Astrocyte (in vitro differentiated cells and primary cell): ENCODE results near the gene MGAT5. TPM values are rescaled to one million over a fixed set of nuclear protein-coding genes. Genes with fewer than 3 reads are reported as not detected.

Source experiments
- DNase-seq: peaks from one replicate; pipeline ENCODE4 v3.0.0-alpha.2; 2010; ENCODE audit warnings: low read depth
- FAIRE-seq: peaks from 2 replicates; lab custom pipeline; 2011; peaks lifted over from hg19 to GRCh38; lab: Jason Lieb, UNC
- H2AFZ ChIP-seq: 2 replicates; pipeline ENCODE4 v1.6.0; 2012; ENCODE audit warnings: low read depth, low read length, inconsistent platforms
- H3K27ac ChIP-seq: 2 replicates; pipeline ENCODE4 v1.5.1; 2011; ENCODE audit warnings: low read depth, low read length, inconsistent platforms
- H3K27me3 ChIP-seq: 2 replicates; pipeline ENCODE4 v1.6.0; 2011; ENCODE audit warnings: low read length, inconsistent platforms; ENCODE audit not compliant: insufficient read depth
- H3K36me3 ChIP-seq: 2 replicates; pipeline ENCODE4 v1.5.1; 2011; ENCODE audit warnings: low read length, inconsistent platforms; ENCODE audit not compliant: insufficient read depth
- H3K4me1 ChIP-seq: 2 replicates; pipeline ENCODE4 v1.5.1; 2011; ENCODE audit warnings: low read length, inconsistent platforms; ENCODE audit not compliant: insufficient read depth
- H3K4me2 ChIP-seq: 2 replicates; pipeline ENCODE4 v1.6.0; 2012; ENCODE audit warnings: low read length, inconsistent platforms
- H3K4me3 ChIP-seq: 2 replicates; pipeline ENCODE4 v1.5.1; 2011; ENCODE audit warnings: low read depth, mild to moderate bottlenecking, low read length, inconsistent platforms; ENCODE audit not compliant: insufficient read depth
- H3K79me2 ChIP-seq: 2 replicates; pipeline ENCODE4 v1.6.0; 2012; ENCODE audit warnings: mild to moderate bottlenecking, low read length, inconsistent platforms; ENCODE audit not compliant: insufficient read depth
- H3K9ac ChIP-seq: 2 replicates; pipeline ENCODE4 v1.6.0; 2012; ENCODE audit warnings: mild to moderate bottlenecking, low read length, inconsistent platforms
- H3K9me3 ChIP-seq: 2 replicates; pipeline ENCODE4 v1.5.1; 2012; ENCODE audit warnings: low read depth, mild to moderate bottlenecking, low read length, inconsistent platforms; ENCODE audit not compliant: insufficient read depth
- H4K20me1 ChIP-seq: 2 replicates; pipeline ENCODE4 v1.6.0; 2012; ENCODE audit warnings: low read length, inconsistent platforms; ENCODE audit not compliant: insufficient read depth
- H3K27ac Mint-ChIP-seq: one replicate; pipeline ENCODE4 v1.8.0; 2021; ENCODE audit warnings: mild to moderate bottlenecking, mixed read lengths; ENCODE audit not compliant: unreplicated experiment
- H3K27me3 Mint-ChIP-seq: one replicate; pipeline ENCODE4 v1.8.0; 2021; ENCODE audit warnings: low read depth, mixed read lengths; ENCODE audit not compliant: unreplicated experiment
- H3K36me3 Mint-ChIP-seq: one replicate; pipeline ENCODE4 v1.8.0; 2021; ENCODE audit warnings: low read depth, mixed read lengths; ENCODE audit not compliant: unreplicated experiment
- H3K4me1 Mint-ChIP-seq: one replicate; pipeline ENCODE4 v1.8.0; 2021; ENCODE audit warnings: low read depth, mixed read lengths; ENCODE audit not compliant: unreplicated experiment
- H3K4me3 Mint-ChIP-seq: one replicate; pipeline ENCODE4 v1.8.0; 2021; ENCODE audit warnings: mild to moderate bottlenecking, moderate library complexity, mixed read lengths; ENCODE audit not compliant: unreplicated experiment
- H3K9me3 Mint-ChIP-seq: one replicate; pipeline ENCODE4 v1.8.0; 2021; ENCODE audit warnings: mild to moderate bottlenecking, mixed read lengths; ENCODE audit not compliant: unreplicated experiment
- EZH2 ChIP-seq: IDR thresholded peaks from 2 replicates; pipeline ENCODE4 v1.6.1; 2012; ENCODE audit warnings: mild to moderate bottlenecking, low read length, inconsistent platforms; ENCODE audit not compliant: insufficient read depth
- total RNA-seq: library from RNA; stranded (reverse); gene quantifications from 2 replicates; pipeline ENCODE4 v1.2.1, GENCODE V29; 2021
- TF ChIP-seq, protein P1 (sequence below): IDR thresholded peaks from 2 replicates; pipeline ENCODE4 v1.5.1; 2011; ENCODE audit warnings: low read depth, mild to moderate bottlenecking, inconsistent platforms, low read length, moderate library complexity; ENCODE audit not compliant: insufficient read depth

MGAT5 gene
- total RNA-seq, 1 donor from 2014 or later: 80.2 TPM

DNA sequence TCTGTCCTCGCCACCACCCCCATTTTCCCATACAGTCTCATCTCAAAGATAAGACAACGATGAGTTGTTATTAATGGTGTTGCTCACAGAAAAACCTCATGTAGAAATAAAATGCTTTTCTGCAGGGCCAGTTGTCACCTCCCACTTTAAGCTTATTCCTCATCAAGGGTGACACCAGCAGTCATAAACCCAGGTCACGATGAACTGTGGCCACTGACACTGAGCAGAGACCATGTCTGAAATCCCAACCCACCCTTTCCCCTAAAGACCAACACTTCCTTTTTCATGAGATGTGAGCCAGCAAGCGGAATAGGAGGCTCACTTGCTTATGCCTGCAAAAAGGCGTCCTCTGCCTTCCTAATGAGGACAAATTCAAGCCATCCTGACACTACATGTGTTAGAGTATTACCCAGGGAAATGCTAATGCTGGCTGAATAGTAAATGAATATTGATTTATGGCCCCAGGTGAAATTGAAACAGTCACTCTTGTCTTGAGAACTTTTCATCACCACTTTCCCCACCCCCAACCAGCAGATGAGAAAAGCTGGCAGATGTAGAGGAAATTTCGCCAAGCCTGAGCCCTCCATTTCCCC, 228.4 kb downstream of the MGAT5 start:
- no peak overlapping the region for H3K4me2 ChIP-seq
- H2AFZ ChIP-seq: no peak overlapping the region
- Mint-ChIP-seq H3K4me3 (no peak overlapping the region), H3K9me3 (no peaks in the 10 kb centered on the region), H3K36me3 (no peaks in the 10 kb centered on the region), H3K27me3 (peaks cover 5% of the 10 kb centered on the region), H3K27ac (no peak overlapping the region), H3K4me1 (no peaks in the 10 kb centered on the region)
- H4K20me1 ChIP-seq: no peaks in the 10 kb centered on the region
- H3K27me3 ChIP-seq: no peaks in the 10 kb centered on the region
- no peaks in the 10 kb centered on the region for H3K36me3 ChIP-seq
- no peak overlapping the region for H3K4me3 ChIP-seq
- TF ChIP-seq, protein P1, sequence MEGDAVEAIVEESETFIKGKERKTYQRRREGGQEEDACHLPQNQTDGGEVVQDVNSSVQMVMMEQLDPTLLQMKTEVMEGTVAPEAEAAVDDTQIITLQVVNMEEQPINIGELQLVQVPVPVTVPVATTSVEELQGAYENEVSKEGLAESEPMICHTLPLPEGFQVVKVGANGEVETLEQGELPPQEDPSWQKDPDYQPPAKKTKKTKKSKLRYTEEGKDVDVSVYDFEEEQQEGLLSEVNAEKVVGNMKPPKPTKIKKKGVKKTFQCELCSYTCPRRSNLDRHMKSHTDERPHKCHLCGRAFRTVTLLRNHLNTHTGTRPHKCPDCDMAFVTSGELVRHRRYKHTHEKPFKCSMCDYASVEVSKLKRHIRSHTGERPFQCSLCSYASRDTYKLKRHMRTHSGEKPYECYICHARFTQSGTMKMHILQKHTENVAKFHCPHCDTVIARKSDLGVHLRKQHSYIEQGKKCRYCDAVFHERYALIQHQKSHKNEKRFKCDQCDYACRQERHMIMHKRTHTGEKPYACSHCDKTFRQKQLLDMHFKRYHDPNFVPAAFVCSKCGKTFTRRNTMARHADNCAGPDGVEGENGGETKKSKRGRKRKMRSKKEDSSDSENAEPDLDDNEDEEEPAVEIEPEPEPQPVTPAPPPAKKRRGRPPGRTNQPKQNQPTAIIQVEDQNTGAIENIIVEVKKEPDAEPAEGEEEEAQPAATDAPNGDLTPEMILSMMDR: no peak
- TF ChIP-seq EZH2: no peak
- H3K27ac ChIP-seq: no peak overlapping the region
- no peaks in the 10 kb centered on the region for H3K79me2 ChIP-seq
- no peak for FAIRE-seq
- H3K9me3 ChIP-seq: no peaks in the 10 kb centered on the region
- no peak overlapping the region for H3K9ac ChIP-seq
- no peaks in the 10 kb centered on the region for H3K4me1 ChIP-seq
- DNase-seq: no peak

- no peaks in the 10 kb centered on the region for H3K79me2 ChIP-seq
- H3K27me3 Mint-ChIP-seq: peaks cover 5% of the 10 kb centered on the region
- H3K4me2 ChIP-seq: no peak overlapping the region
- H4K20me1 ChIP-seq: no peaks in the 10 kb centered on the region
- no peak overlapping the region for H2AFZ ChIP-seq
- no peaks in the 10 kb centered on the region for H3K4me1 Mint-ChIP-seq
- H3K9ac ChIP-seq: no peak overlapping the region
- no peaks in the 10 kb centered on the region for H3K36me3 ChIP-seq
- no peak overlapping the region for H3K27ac ChIP-seq
- TF ChIP-seq, protein P1: no peak
- no peak for TF ChIP-seq EZH2
- no peaks in the 10 kb centered on the region for H3K27me3 ChIP-seq
- no peaks in the 10 kb centered on the region for H3K9me3 Mint-ChIP-seq
- H3K9me3 ChIP-seq: no peaks in the 10 kb centered on the region
- no peaks in the 10 kb centered on the region for H3K4me1 ChIP-seq
- H3K4me3 ChIP-seq: no peak overlapping the region
- H3K27ac Mint-ChIP-seq: no peak overlapping the region
- no peak for DNase-seq
- H3K36me3 Mint-ChIP-seq: no peaks in the 10 kb centered on the region
- no peak overlapping the region for H3K4me3 Mint-ChIP-seq
- FAIRE-seq: no peak
Measured at GRCh38 chr2:134482766-134483340, 229.0 kb downstream of the MGAT5 start.

GRCh38 chr2:134489732-134490384, 236.0 kb downstream of the MGAT5 start:
- H2AFZ ChIP-seq: no peak overlapping the region
- no peaks in the 10 kb centered on the region for H3K36me3 ChIP-seq
- TF ChIP-seq, protein P1: no peak
- no peak for TF ChIP-seq EZH2
- no peaks in the 10 kb centered on the region for H4K20me1 ChIP-seq
- H3K79me2 ChIP-seq: no peaks in the 10 kb centered on the region
- Mint-ChIP-seq H3K36me3 (peaks cover 3% of the 10 kb centered on the region), H3K4me3 (no peak overlapping the region), H3K27ac (no peak overlapping the region), H3K9me3 (no peaks in the 10 kb centered on the region), H3K27me3 (peaks cover 15% of the 10 kb centered on the region), H3K4me1 (no peaks in the 10 kb centered on the region)
- no peaks in the 10 kb centered on the region for H3K27me3 ChIP-seq
- H3K27ac ChIP-seq: no peak overlapping the region
- H3K9ac ChIP-seq: no peak overlapping the region
- H3K4me1 ChIP-seq: no peaks in the 10 kb centered on the region
- H3K4me3 ChIP-seq: no peak overlapping the region
- FAIRE-seq (no peak), DNase-seq (no peak)
- no peak overlapping the region for H3K4me2 ChIP-seq
- no peaks in the 10 kb centered on the region for H3K9me3 ChIP-seq
